WTC11 (cell line): ENCODE data around the gene CEP70. TPM values are rescaled to one million over a fixed set of nuclear protein-coding genes. Genes with fewer than 3 reads are reported as not detected.
"Not testable (repeated sequence)": the region's sequence is repeated elsewhere in the genome, so short reads cannot be mapped to it uniquely, and the experiment has no call there.

Source experiments
- ATAC-seq: fragments of 200-7000 bp; cut with Tn5 transposase; 2 replicates; pipeline ENCODE4 v1.10.0; 2021; ENCODE audit warnings: mild to moderate bottlenecking, moderate library complexity
- CTCF ChIA-PET: fragments of 300-600 bp; sonication (Branson Sonifier 250); formaldehyde crosslinking; loops from one replicate; lab custom pipeline; 2021; ENCODE audit warnings: antibody characterized with exemption; lab: Charles Lee
- POLR2A ChIA-PET: fragments of 350-600 bp; sonication (Branson Sonifier 250); formaldehyde crosslinking; loops from one replicate; lab custom pipeline; 2021; ENCODE audit warnings: antibody characterized with exemption; lab: Charles Lee
- DNase-seq: peaks from one replicate; pipeline ENCODE4 v3.0.0; 2021; ENCODE audit warnings: low spot score
- H3K27ac Mint-ChIP-seq: 2 replicates; pipeline ENCODE4 v1.8.0; 2021; ENCODE audit warnings: mixed read lengths
- H3K27me3 Mint-ChIP-seq: 2 replicates; pipeline ENCODE4 v1.8.0; 2021; ENCODE audit warnings: low read depth, mild to moderate bottlenecking, moderate library complexity, mixed read lengths
- H3K36me3 Mint-ChIP-seq: 2 replicates; pipeline ENCODE4 v1.8.0; 2021; ENCODE audit warnings: mixed read lengths
- H3K4me1 Mint-ChIP-seq: 2 replicates; pipeline ENCODE4 v1.8.0; 2022; ENCODE audit warnings: mixed read lengths
- H3K4me3 Mint-ChIP-seq: 2 replicates; pipeline ENCODE4 v1.8.0; 2021; ENCODE audit warnings: mild to moderate bottlenecking, moderate library complexity, mixed read lengths
- H3K9me3 Mint-ChIP-seq: 2 replicates; pipeline ENCODE4 v1.8.0; 2021; ENCODE audit warnings: mixed read lengths
- ESRRA ChIP-seq: sonication (generic); formaldehyde crosslinking; IDR thresholded peaks from 2 replicates; pipeline ENCODE4 v1.8.1; 2022; ENCODE audit warnings: mild to moderate bottlenecking, missing genetic modification reagents, borderline replicate concordance
- GRHL2 ChIP-seq: fragments of 250-450 bp; sonication (Bioruptor Pico); IDR thresholded peaks from 2 replicates; pipeline ENCODE4 v1.8.0; 2022; ENCODE audit warnings: mild to moderate bottlenecking, moderate library complexity; ENCODE audit not compliant: insufficient replicate concordance, severe bottlenecking
- MXD4 ChIP-seq: fragments of 250-450 bp; sonication (Bioruptor Pico); IDR thresholded peaks from 2 replicates; pipeline ENCODE4 v1.8.0; 2021; ENCODE audit warnings: mild to moderate bottlenecking, moderate library complexity, borderline replicate concordance
- NR2C2 ChIP-seq: sonication (generic); formaldehyde crosslinking; IDR thresholded peaks from 2 replicates; pipeline ENCODE4 v1.8.0; 2022; ENCODE audit warnings: mild to moderate bottlenecking, missing genetic modification reagents
- OVOL2 ChIP-seq: fragments of 250-450 bp; sonication (Bioruptor Pico); IDR thresholded peaks from 2 replicates; pipeline ENCODE4 v1.9.0; 2021; ENCODE audit warnings: mild to moderate bottlenecking, borderline replicate concordance
- RELA ChIP-seq: sonication (generic); formaldehyde crosslinking; IDR thresholded peaks from 2 replicates; pipeline ENCODE4 v1.8.1; 2022; ENCODE audit warnings: missing genetic modification reagents, mild to moderate bottlenecking, borderline replicate concordance
- SMAD3 ChIP-seq: sonication (generic); formaldehyde crosslinking; IDR thresholded peaks from 2 replicates; pipeline ENCODE4 v1.8.0; 2022; ENCODE audit warnings: missing genetic modification reagents, mild to moderate bottlenecking, borderline replicate concordance
- SP1 ChIP-seq: sonication (generic); formaldehyde crosslinking; conservative IDR thresholded peaks from 2 replicates; pipeline ENCODE4 v1.8.1; 2022; ENCODE audit warnings: missing genetic modification reagents
- TEAD4 ChIP-seq: sonication (generic); formaldehyde crosslinking; IDR thresholded peaks from 2 replicates; pipeline ENCODE4 v1.8.0; 2022; ENCODE audit warnings: mild to moderate bottlenecking, missing genetic modification reagents
- ZNF232 ChIP-seq: sonication (generic); formaldehyde crosslinking; IDR thresholded peaks from 2 replicates; pipeline ENCODE4 v1.8.0; 2022; ENCODE audit warnings: mild to moderate bottlenecking, missing genetic modification reagents
- total RNA-seq: library from RNA; stranded (reverse); gene quantifications from 3 replicates; pipeline ENCODE4 v1.2.3, GENCODE V29; 2021
- TF ChIP-seq, protein P1 (sequence below): sonication (generic); formaldehyde crosslinking; IDR thresholded peaks from 2 replicates; pipeline ENCODE4 v1.8.0; 2022; ENCODE audit warnings: mild to moderate bottlenecking, missing genetic modification reagents
- TF ChIP-seq, protein P2 (sequence below): sonication (generic); formaldehyde crosslinking; conservative IDR thresholded peaks from 2 replicates; pipeline ENCODE4 v1.8.1; 2023; ENCODE audit warnings: mild to moderate bottlenecking, low read depth, missing genetic modification reagents, moderate library complexity
- TF ChIP-seq, protein P3 (sequence below): sonication (generic); formaldehyde crosslinking; conservative IDR thresholded peaks from 2 replicates; pipeline ENCODE4 v1.8.1; 2022; ENCODE audit warnings: mild to moderate bottlenecking, missing genetic modification reagents
- TF ChIP-seq, protein P4 (sequence below): sonication (generic); formaldehyde crosslinking; IDR thresholded peaks from 2 replicates; pipeline ENCODE4 v1.8.1; 2022; ENCODE audit warnings: mild to moderate bottlenecking, missing genetic modification reagents, moderate library complexity, borderline replicate concordance
- TF ChIP-seq, protein P5 (sequence below): sonication (generic); formaldehyde crosslinking; IDR thresholded peaks from 2 replicates; pipeline ENCODE4 v1.8.1; 2023; ENCODE audit warnings: mild to moderate bottlenecking, missing genetic modification reagents, moderate library complexity
- TF ChIP-seq, protein P6 (sequence below): sonication (generic); formaldehyde crosslinking; IDR thresholded peaks from 2 replicates; pipeline ENCODE4 v1.8.1; 2023; ENCODE audit warnings: mild to moderate bottlenecking, moderate library complexity, missing genetic modification reagents
- TF ChIP-seq, protein P7 (sequence below): sonication (generic); formaldehyde crosslinking; IDR thresholded peaks from 2 replicates; pipeline ENCODE4 v1.8.1; 2023; ENCODE audit warnings: mild to moderate bottlenecking, missing genetic modification reagents

Gene CEP70
- total RNA-seq, 1 experiment from 2014 or later = 27.2 TPM

DNA sequence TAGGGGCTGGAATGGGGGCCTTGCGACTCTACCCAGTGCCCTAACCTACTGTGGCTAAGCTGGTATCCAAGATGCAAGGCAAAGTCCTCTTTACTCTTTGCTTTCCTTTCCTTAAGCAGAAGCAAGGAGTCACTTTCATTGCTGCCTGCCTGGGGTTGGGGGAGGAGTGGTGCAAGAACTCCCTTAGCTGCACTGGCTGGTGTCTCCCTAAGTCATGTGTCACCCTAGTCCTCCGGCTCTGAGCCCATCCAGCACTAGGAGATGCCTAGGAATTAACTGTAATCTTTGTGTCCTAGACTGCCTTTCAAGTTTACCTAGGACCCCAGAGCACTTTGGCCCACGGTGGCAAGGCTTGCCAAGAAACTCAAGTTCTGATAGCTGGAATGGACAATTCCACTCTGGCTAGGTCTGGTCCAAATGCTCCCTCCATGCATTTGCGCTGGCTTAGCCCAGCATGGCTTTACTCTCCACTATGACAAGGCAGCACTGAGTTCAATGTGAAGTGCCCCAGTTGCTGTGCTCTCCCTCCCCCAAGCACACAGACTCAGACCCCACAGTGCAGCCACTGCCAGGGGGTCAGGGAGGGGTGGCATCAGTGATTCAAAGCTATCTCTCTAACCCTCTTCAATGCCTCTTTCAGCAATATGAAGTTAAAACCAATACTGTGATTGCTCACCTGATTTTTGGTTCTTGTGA, 100.9 kb downstream of the CEP70 start:
- ATAC-seq = no peak
- Mint-ChIP-seq H3K9me3 (peaks cover 31% of the 10 kb centered on the region), H3K4me3 (no peak overlapping the region), H3K27ac (no peak overlapping the region), H3K27me3 (peaks cover 4% of the 10 kb centered on the region), H3K4me1 (peaks cover 14% of the 10 kb centered on the region)
- no peak for DNase-seq
- POLR2A ChIA-PET = no interaction called here
- TF ChIP-seq RELA (CRISPR knock-in tag) = no peak
- TF ChIP-seq, protein P1, sequence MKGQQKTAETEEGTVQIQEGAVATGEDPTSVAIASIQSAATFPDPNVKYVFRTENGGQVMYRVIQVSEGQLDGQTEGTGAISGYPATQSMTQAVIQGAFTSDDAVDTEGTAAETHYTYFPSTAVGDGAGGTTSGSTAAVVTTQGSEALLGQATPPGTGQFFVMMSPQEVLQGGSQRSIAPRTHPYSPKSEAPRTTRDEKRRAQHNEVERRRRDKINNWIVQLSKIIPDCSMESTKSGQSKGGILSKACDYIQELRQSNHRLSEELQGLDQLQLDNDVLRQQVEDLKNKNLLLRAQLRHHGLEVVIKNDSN (CRISPR knock-in tag) = no peak
- TF ChIP-seq, protein P2, sequence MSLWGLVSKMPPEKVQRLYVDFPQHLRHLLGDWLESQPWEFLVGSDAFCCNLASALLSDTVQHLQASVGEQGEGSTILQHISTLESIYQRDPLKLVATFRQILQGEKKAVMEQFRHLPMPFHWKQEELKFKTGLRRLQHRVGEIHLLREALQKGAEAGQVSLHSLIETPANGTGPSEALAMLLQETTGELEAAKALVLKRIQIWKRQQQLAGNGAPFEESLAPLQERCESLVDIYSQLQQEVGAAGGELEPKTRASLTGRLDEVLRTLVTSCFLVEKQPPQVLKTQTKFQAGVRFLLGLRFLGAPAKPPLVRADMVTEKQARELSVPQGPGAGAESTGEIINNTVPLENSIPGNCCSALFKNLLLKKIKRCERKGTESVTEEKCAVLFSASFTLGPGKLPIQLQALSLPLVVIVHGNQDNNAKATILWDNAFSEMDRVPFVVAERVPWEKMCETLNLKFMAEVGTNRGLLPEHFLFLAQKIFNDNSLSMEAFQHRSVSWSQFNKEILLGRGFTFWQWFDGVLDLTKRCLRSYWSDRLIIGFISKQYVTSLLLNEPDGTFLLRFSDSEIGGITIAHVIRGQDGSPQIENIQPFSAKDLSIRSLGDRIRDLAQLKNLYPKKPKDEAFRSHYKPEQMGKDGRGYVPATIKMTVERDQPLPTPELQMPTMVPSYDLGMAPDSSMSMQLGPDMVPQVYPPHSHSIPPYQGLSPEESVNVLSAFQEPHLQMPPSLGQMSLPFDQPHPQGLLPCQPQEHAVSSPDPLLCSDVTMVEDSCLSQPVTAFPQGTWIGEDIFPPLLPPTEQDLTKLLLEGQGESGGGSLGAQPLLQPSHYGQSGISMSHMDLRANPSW (CRISPR knock-in tag) = no peak
- TF ChIP-seq, protein P3, sequence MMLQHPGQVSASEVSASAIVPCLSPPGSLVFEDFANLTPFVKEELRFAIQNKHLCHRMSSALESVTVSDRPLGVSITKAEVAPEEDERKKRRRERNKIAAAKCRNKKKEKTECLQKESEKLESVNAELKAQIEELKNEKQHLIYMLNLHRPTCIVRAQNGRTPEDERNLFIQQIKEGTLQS (CRISPR knock-in tag) = no peak
- TF ChIP-seq SMAD3 (CRISPR knock-in tag) = no peak
- TF ChIP-seq MXD4 (CRISPR knock-in tag) = no peak
- TF ChIP-seq TEAD4 (CRISPR knock-in tag) = no peak
- TF ChIP-seq, protein P4, sequence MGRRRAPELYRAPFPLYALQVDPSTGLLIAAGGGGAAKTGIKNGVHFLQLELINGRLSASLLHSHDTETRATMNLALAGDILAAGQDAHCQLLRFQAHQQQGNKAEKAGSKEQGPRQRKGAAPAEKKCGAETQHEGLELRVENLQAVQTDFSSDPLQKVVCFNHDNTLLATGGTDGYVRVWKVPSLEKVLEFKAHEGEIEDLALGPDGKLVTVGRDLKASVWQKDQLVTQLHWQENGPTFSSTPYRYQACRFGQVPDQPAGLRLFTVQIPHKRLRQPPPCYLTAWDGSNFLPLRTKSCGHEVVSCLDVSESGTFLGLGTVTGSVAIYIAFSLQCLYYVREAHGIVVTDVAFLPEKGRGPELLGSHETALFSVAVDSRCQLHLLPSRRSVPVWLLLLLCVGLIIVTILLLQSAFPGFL (CRISPR knock-in tag) = no peak
- TF ChIP-seq, all 79 proteins: peak for 0
- peaks cover 32% of the 10 kb centered on the region for H3K36me3 Mint-ChIP-seq
- CTCF ChIA-PET = interaction anchor here (1.3 kb wide), 1 partner anchor 14 kb away, joined by 5 read pairs; no protein-coding TSS in a partner anchor

DNA sequence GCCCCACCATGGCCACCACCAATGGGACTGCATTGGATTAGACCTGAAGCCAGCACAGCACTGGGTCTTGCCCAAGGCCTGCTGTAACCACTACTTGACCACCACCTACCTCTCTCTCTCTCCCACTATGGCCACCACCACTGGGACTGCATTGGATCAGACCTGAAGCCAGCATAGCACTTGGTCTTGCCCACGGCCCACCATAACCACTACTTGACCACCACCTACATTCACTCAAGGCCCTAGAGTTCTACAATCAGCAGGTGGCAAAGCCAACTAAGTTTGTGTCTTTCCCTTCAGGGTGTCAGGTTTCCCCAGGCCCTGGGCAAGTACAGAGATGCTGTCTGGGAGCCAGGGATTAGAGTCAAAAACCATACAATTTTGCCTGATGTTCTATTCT, 102.1 kb downstream of the CEP70 start:
- CTCF ChIA-PET = no interaction called here
- H3K4me3 Mint-ChIP-seq = no peak overlapping the region
- H3K4me1 Mint-ChIP-seq = peaks cover 11% of the 10 kb centered on the region
- DNase-seq (no peak), ATAC-seq (no peak)
- POLR2A ChIA-PET = no interaction called here
- H3K27ac Mint-ChIP-seq = no peak overlapping the region
- H3K36me3 Mint-ChIP-seq = peaks cover 44% of the 10 kb centered on the region
- peaks cover 9% of the 10 kb centered on the region for H3K27me3 Mint-ChIP-seq
- no peak for TF ChIP-seq ESRRA (CRISPR knock-in tag)
- TF ChIP-seq GRHL2 = no peak
- TF ChIP-seq, protein P5, sequence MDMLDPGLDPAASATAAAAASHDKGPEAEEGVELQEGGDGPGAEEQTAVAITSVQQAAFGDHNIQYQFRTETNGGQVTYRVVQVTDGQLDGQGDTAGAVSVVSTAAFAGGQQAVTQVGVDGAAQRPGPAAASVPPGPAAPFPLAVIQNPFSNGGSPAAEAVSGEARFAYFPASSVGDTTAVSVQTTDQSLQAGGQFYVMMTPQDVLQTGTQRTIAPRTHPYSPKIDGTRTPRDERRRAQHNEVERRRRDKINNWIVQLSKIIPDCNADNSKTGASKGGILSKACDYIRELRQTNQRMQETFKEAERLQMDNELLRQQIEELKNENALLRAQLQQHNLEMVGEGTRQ (CRISPR knock-in tag) = no peak
- TF ChIP-seq, protein P6, sequence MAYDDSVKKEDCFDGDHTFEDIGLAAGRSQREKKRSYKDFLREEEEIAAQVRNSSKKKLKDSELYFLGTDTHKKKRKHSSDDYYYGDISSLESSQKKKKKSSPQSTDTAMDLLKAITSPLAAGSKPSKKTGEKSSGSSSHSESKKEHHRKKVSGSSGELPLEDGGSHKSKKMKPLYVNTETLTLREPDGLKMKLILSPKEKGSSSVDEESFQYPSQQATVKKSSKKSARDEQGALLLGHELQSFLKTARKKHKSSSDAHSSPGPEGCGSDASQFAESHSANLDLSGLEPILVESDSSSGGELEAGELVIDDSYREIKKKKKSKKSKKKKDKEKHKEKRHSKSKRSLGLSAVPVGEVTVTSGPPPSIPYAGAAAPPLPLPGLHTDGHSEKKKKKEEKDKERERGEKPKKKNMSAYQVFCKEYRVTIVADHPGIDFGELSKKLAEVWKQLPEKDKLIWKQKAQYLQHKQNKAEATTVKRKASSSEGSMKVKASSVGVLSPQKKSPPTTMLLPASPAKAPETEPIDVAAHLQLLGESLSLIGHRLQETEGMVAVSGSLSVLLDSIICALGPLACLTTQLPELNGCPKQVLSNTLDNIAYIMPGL (CRISPR knock-in tag) = no peak
- TF ChIP-seq, protein P7, sequence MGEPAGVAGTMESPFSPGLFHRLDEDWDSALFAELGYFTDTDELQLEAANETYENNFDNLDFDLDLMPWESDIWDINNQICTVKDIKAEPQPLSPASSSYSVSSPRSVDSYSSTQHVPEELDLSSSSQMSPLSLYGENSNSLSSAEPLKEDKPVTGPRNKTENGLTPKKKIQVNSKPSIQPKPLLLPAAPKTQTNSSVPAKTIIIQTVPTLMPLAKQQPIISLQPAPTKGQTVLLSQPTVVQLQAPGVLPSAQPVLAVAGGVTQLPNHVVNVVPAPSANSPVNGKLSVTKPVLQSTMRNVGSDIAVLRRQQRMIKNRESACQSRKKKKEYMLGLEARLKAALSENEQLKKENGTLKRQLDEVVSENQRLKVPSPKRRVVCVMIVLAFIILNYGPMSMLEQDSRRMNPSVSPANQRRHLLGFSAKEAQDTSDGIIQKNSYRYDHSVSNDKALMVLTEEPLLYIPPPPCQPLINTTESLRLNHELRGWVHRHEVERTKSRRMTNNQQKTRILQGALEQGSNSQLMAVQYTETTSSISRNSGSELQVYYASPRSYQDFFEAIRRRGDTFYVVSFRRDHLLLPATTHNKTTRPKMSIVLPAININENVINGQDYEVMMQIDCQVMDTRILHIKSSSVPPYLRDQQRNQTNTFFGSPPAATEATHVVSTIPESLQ = no peak
- TF ChIP-seq SP1 (CRISPR knock-in tag) = no peak
- no peak for TF ChIP-seq ZNF232 (CRISPR knock-in tag)
- TF ChIP-seq OVOL2 (CRISPR knock-in tag) = no peak
- no peak for TF ChIP-seq NR2C2 (CRISPR knock-in tag)
- H3K9me3 Mint-ChIP-seq = peaks cover 43% of the 10 kb centered on the region

DNA sequence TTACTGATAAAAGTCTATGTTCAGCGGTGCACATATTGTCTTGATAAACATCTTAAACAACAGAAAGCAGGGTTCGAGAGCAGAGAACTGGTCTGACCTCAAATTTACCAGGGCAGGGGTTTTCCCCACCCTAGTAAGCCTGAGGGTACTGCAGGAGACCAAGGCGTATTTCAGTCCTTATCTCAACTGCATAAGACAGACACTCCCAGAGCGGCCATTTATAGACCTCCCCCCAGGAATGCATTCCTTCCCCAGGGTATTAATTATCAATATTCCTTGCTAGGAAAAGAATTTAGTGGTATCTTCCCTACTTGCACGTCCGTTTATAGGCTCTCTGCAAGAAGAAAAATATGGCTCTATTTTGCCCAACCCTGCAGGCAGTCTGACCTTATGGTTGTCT, 107.5 kb downstream of the CEP70 start:
- Mint-ChIP-seq H3K36me3 (peaks cover 61% of the 10 kb centered on the region), H3K9me3 (peaks cover 72% of the 10 kb centered on the region)
- CTCF ChIA-PET = not testable (repeated sequence)

DNA sequence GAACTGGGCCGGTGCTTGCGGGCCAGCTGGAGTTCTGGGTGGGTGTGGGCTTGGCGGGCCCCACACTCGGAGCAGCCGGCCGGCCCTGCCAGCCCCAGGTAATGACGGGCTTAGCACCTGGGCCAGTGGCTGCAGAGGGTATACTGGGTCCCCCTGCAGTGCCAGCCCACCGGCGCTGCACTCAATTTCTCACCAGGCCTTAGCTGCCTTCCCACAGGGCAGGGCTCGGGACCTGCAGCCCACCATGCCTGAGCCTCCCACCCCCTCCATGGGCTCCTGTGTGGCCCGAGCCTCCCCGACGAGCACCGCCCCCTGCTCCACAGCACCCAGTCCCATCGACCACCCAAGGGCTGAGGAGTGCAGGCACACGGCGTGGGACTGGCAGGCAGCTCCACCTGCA, 109.4 kb downstream of the CEP70 start:
- ATAC-seq, DNase-seq, H3K27ac Mint-ChIP-seq, H3K4me1 Mint-ChIP-seq, POLR2A ChIA-PET, CTCF ChIA-PET, H3K4me3 Mint-ChIP-seq: not testable (repeated sequence)
- Mint-ChIP-seq H3K27me3 (peaks cover 15% of the 10 kb centered on the region), H3K9me3 (peaks cover 54% of the 10 kb centered on the region), H3K36me3 (peaks cover 50% of the 10 kb centered on the region)

More for the DNA sequence above, 107.5 kb downstream of the CEP70 start:
- POLR2A ChIA-PET, H3K27ac Mint-ChIP-seq, DNase-seq, H3K4me1 Mint-ChIP-seq, H3K4me3 Mint-ChIP-seq, ATAC-seq: not testable (repeated sequence)
- peaks cover 15% of the 10 kb centered on the region for H3K27me3 Mint-ChIP-seq
